Activated CD8-positive, alpha-beta T cell treated with anti-CD3 and anti-CD28 coated beads for 36 hours (primary cell): ENCODE data around the gene IDI1. TPM values are rescaled to one million over a fixed set of nuclear protein-coding genes. Genes with fewer than 3 reads are reported as not detected.
"Not testable (repeated sequence)": the region's sequence is repeated elsewhere in the genome, so short reads cannot be mapped to it uniquely, and the experiment has no call there.

Experiments
- ATAC-seq: fragments of 200-7000 bp; cut with Tn5 transposase; one replicate; pipeline ENCODE4 v1.10.0; 2021; ENCODE audit warnings: mild to moderate bottlenecking, moderate library complexity
- CTCF ChIA-PET: fragments of 350-600 bp; sonication (Branson Sonifier 250); formaldehyde crosslinking; loops from one replicate; lab custom pipeline; 2021; ENCODE audit warnings: antibody characterized with exemption; lab: Charles Lee
- POLR2A ChIA-PET: fragments of 350-600 bp; sonication (Branson Sonifier 250); formaldehyde crosslinking; loops from one replicate; lab custom pipeline; 2021; ENCODE audit warnings: antibody characterized with exemption; lab: Charles Lee
- DNase-seq: peaks from one replicate; pipeline ENCODE4 v3.0.0-alpha.2; 2020
- H3K27ac Mint-ChIP-seq: one replicate; pipeline ENCODE4 v1.8.0; 2021; ENCODE audit warnings: mild to moderate bottlenecking, mixed read lengths
- H3K27me3 Mint-ChIP-seq: one replicate; pipeline ENCODE4 v1.8.0; 2021; ENCODE audit warnings: mixed read lengths
- H3K36me3 Mint-ChIP-seq: one replicate; pipeline ENCODE4 v1.8.0; 2021; ENCODE audit warnings: low read depth, mixed read lengths
- H3K4me1 Mint-ChIP-seq: one replicate; pipeline ENCODE4 v1.8.0; 2021; ENCODE audit warnings: low read depth, mixed read lengths
- H3K4me3 Mint-ChIP-seq: one replicate; pipeline ENCODE4 v1.8.0; 2021; ENCODE audit warnings: mild to moderate bottlenecking, moderate library complexity, mixed read lengths
- H3K9me3 Mint-ChIP-seq: one replicate; pipeline ENCODE4 v1.8.0; 2021; ENCODE audit warnings: mixed read lengths
- intact Hi-C: fragments of 100-400 bp; cut with micrococcal nuclease; formaldehyde crosslinking; loops from one replicate; pipeline ENCODE4 v1.10.0; 2022
- total RNA-seq, 2 experiments: library from RNA; stranded (reverse); gene quantifications; one replicate each; pipeline ENCODE4 v1.2.3, GENCODE V29; 2021
- TF ChIP-seq, protein P1 (sequence below): fragments of 200-600 bp; IDR thresholded peaks from one replicate; pipeline ENCODE4 v1.8.0; 2022; ENCODE audit warnings: antibody characterized with exemption, mild to moderate bottlenecking

IDI1 gene
- total RNA-seq, 2 experiments from 2014 or later: 67.7 to 69.5 TPM

DNA sequence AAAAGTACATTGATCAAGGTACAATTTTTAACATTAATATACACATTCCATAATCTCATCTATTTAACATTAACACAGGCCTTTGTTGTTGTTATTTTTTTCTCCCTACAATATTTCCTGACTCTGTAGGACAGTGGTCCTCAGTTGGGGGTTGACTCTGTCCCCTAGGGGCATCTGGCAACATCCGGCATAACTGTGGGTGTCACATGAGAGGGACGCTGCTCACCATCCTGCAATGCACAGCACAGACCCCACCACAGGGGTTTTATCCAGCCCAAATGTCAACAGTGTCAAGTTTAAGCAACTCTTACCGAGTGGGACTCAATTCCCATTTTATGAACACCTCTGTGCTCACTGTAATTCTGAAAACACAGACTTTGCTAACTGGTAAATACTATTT, 8.8 kb downstream of the IDI1 start:
- Mint-ChIP-seq H3K4me1 (peaks cover 29% of the 10 kb centered on the region), H3K27me3 (no peaks in the 10 kb centered on the region), H3K36me3 (peaks cover 42% of the 10 kb centered on the region), H3K27ac (no peak overlapping the region), H3K9me3 (no peaks in the 10 kb centered on the region), H3K4me3 (no peak overlapping the region)
- DNase-seq: no peak
- no peak for ATAC-seq
- intact Hi-C loops: no loop called here
- CTCF ChIA-PET: no interaction called here
- TF ChIP-seq, protein P1, sequence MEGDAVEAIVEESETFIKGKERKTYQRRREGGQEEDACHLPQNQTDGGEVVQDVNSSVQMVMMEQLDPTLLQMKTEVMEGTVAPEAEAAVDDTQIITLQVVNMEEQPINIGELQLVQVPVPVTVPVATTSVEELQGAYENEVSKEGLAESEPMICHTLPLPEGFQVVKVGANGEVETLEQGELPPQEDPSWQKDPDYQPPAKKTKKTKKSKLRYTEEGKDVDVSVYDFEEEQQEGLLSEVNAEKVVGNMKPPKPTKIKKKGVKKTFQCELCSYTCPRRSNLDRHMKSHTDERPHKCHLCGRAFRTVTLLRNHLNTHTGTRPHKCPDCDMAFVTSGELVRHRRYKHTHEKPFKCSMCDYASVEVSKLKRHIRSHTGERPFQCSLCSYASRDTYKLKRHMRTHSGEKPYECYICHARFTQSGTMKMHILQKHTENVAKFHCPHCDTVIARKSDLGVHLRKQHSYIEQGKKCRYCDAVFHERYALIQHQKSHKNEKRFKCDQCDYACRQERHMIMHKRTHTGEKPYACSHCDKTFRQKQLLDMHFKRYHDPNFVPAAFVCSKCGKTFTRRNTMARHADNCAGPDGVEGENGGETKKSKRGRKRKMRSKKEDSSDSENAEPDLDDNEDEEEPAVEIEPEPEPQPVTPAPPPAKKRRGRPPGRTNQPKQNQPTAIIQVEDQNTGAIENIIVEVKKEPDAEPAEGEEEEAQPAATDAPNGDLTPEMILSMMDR: no peak
- POLR2A ChIA-PET: no interaction called here

DNA sequence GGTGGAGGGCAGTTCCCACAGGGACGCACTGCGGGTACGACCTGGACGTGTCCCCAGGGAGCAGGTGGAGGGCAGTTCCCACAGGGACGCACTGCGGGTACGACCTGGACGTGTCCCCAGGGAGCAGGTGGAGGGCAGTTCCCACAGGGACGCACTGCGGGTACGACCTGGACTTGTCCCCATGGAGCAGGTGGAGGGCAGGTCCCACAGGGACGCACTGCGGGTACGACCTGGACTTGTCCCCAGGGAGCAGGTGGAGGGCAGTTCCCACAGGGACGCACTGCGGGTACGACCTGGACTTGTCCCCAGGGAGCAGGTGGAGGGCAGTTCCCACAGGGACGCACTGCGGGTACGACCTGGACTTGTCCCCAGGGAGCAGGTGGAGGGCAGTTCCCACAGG, 10.2 kb downstream of the IDI1 start:
- H3K27me3 Mint-ChIP-seq, H3K9me3 Mint-ChIP-seq, intact Hi-C loops, POLR2A ChIA-PET, ATAC-seq, H3K4me3 Mint-ChIP-seq, H3K27ac Mint-ChIP-seq, DNase-seq: not testable (repeated sequence)
- Mint-ChIP-seq H3K4me1 (peaks cover 16% of the 10 kb centered on the region), H3K36me3 (peaks cover 36% of the 10 kb centered on the region)
- CTCF ChIA-PET: interaction anchor here (1.4 kb wide), 1 partner anchor 39 kb away, joined by 3 read pairs; no protein-coding TSS in a partner anchor

DNA sequence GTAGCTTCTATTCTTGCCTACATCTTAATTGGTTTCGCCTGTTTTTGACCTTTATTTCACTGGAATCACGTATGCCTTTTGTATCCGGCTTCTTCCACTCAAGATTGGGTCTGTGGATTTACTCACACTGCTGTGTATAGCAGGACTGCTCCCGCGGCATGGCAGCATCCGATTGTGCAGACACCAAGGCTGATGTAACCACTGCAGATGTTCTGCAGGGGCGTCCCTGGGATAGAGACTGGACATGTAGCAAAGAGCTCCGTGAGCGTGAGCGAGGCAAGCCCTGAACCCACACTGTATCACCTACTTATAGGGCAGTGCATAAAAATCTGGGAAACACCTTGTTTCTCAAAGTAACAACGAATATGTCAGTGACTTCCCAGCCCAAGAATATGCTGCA, 11.8 kb downstream of the IDI1 start:
- intact Hi-C loops: no loop called here
- TF ChIP-seq, protein P1: no peak
- POLR2A ChIA-PET: interaction anchor here (1.1 to 1.9 kb wide), 5 partner anchors 9 to 49 kb away, joined by 3 to 6 read pairs (median 4); partner anchors contain the start of genes GTPBP4 and IDI1
- Mint-ChIP-seq H3K9me3 (no peaks in the 10 kb centered on the region), H3K27ac (no peak overlapping the region), H3K4me3 (no peak overlapping the region), H3K4me1 (peaks cover 7% of the 10 kb centered on the region), H3K36me3 (peaks cover 24% of the 10 kb centered on the region), H3K27me3 (no peaks in the 10 kb centered on the region)
- CTCF ChIA-PET: interaction anchor here (1.5 kb wide), 1 partner anchor 34 kb away, joined by 3 read pairs; no protein-coding TSS in a partner anchor
- ATAC-seq: no peak
- DNase-seq: no peak

DNA sequence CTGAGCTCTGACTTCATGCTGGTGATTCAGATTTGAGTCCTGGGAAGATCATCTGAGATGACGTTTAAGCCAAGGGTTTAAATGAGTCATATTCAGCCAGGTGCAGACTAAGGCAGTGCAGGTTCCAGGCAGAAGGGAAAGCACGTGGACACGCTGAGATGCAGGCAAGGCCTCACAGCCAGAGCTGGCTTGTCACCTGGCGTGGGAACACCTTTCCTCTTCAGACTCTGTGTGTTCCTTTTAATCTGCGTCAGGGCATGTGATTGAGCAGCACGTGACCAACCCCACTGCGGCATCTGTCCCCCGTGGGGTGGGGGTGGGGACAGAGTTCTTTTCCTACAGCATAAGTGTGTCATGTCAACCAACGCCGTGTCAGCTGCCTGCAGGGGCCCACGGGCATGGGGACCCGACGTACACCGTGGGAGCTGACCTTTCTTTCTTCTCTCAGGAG, 12.6 kb downstream of the IDI1 start:
- ChIA-PET CTCF (interaction anchor here (1.5 kb wide), 1 partner anchor 33 kb away, joined by 3 read pairs; no protein-coding TSS in a partner anchor), POLR2A (interaction anchor here (0.8 to 1.9 kb wide), 9 partner anchors 9 to 48 kb away, joined by 3 to 6 read pairs (median 4); partner anchors contain the start of genes GTPBP4 and IDI1)
- H3K27ac Mint-ChIP-seq: peak overlapping the region; percentile 49
- peaks cover 23% of the 10 kb centered on the region for H3K36me3 Mint-ChIP-seq
- peaks cover 7% of the 10 kb centered on the region for H3K4me1 Mint-ChIP-seq
- TF ChIP-seq, protein P1: no peak
- DNase-seq: peak; percentile 41
- peak; percentile 87 for ATAC-seq
- H3K27me3 Mint-ChIP-seq: no peaks in the 10 kb centered on the region
- H3K4me3 Mint-ChIP-seq: no peak overlapping the region
- no peaks in the 10 kb centered on the region for H3K9me3 Mint-ChIP-seq
- intact Hi-C loops: no loop called here

DNA sequence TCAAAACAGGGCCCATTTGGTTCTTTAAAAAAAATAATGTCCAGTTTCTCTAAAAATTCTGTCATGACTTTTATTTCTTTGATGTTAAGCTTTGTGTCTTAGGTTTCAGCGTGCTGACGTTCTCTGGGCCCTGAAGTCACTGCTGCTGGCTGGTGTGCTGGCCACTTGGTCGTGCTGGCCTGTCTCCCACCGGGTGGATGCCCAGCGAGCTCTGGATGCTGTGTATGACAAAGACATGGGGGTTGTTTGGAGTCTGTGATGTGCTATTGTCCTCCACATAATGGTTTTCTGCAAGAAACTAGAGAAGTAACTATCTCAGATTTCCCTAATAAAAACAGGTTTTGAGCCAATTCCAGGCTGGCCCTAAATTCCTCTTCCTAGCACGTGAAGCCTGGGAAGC, 13.7 kb downstream of the IDI1 start:
- TF ChIP-seq, protein P1: no peak
- intact Hi-C loops: no loop called here

More for the DNA sequence above, 13.7 kb downstream of the IDI1 start:
- H3K9me3 Mint-ChIP-seq: no peaks in the 10 kb centered on the region
- peaks cover 7% of the 10 kb centered on the region for H3K4me1 Mint-ChIP-seq
- H3K4me3 Mint-ChIP-seq: no peak overlapping the region
- CTCF ChIA-PET: no interaction called here
- DNase-seq (no peak), ATAC-seq (no peak)
- no peaks in the 10 kb centered on the region for H3K27me3 Mint-ChIP-seq
- peaks cover 14% of the 10 kb centered on the region for H3K36me3 Mint-ChIP-seq
- H3K27ac Mint-ChIP-seq: no peak overlapping the region
- POLR2A ChIA-PET: interaction anchor here (0.8 to 1.5 kb wide), 7 partner anchors 14 to 42 kb away, joined by 3 to 4 read pairs (median 3); no protein-coding TSS in a partner anchor
